ENCODE measurements around the gene FRMD3. TPM values are rescaled to one million over a fixed set of nuclear protein-coding genes. Genes with fewer than 3 reads are reported as not detected.

Gene FRMD3
- total and polyA plus RNA-seq, 2 donors (not counting 3 experiments of a cell fraction or from before 2014, with no cell fraction given): 3.0 to 6.1 TPM

- Histone ChIP-seq H2AFZ (ENCODE audit: low read depth, low read length) (no peak overlapping the region), H3K4me2 (ENCODE audit: insufficient read depth, low read length) (peak overlapping the region; percentile 1), H3K9me1 (replicated peaks; ENCODE audit: control insufficient read depth, extremely low read depth, insufficient read depth, low read length) (no peaks in the 10 kb centered on the region), H3K9ac (replicated peaks; ENCODE audit: extremely low read depth, insufficient read depth, low read length) (no peak overlapping the region), H3K36me3 (ENCODE audit: control insufficient read depth in 2 of 2, extremely low read depth in 1 of 2, insufficient read depth in 2 of 2, low read length in 2 of 2) (no peaks in the 10 kb centered on the region), H3K27ac (ENCODE audit: insufficient read depth, low read depth, low read length) (no peak overlapping the region), H3K79me2 (ENCODE audit: control insufficient read depth, insufficient read depth, low read length) (no peaks in the 10 kb centered on the region), H4K20me1 (replicated peaks; ENCODE audit: control insufficient read depth, extremely low read depth, insufficient read depth, low read length) (no peaks in the 10 kb centered on the region), H3K9me3 (replicated peaks; ENCODE audit: control insufficient read depth, insufficient read depth, low read length) (no peaks in the 10 kb centered on the region), H3K4me3 (replicated peaks in 1 of 3; ENCODE audit: insufficient read depth in 1 of 3, low read depth in 1 of 3, low read length in 3 of 3) (no peak overlapping the region), H3K4me1 (ENCODE audit: control insufficient read depth, extremely low read depth, insufficient read depth, low read length) (peaks cover 62% of the 10 kb centered on the region), H3K27me3 (ENCODE audit: control insufficient read depth in 2 of 2, insufficient read depth in 2 of 2, low read length in 2 of 2) (no peaks in the 10 kb centered on the region)
- CTCF ChIA-PET: interaction anchor here (0.6 kb wide), 1 partner anchor 275 kb away, joined by 4 read pairs; no protein-coding TSS in a partner anchor
- intact Hi-C loops (cut with micrococcal nuclease) (no loop called here), dilution Hi-C loops (cut with MboI; ENCODE audit: extremely low pct_ligation_motif_present, low sequenced_read_pairs) (no loop called here)
- peak; percentile 51 for DNase-seq (ENCODE audit: low read depth, low spot score)
- POLR2A ChIA-PET: no interaction called here
- BruUV-seq (replicated peaks): no TSS peak
- FAIRE-seq: peak; percentile 46
- TF ChIP-seq EZH2 (IDR thresholded peaks at IDR 0.05; ENCODE audit: borderline replicate concordance, low read depth, low read length, severe bottlenecking): no peak
- TF ChIP-seq MYC (IDR thresholded peaks at IDR 0.05; ENCODE audit: low read depth, low read length): no peak
- TF ChIP-seq JUN (IDR thresholded peaks at IDR 0.05; ENCODE audit: borderline replicate concordance, insufficient read depth, insufficient read length, low read depth): no peak
- TF ChIP-seq, protein P1, sequence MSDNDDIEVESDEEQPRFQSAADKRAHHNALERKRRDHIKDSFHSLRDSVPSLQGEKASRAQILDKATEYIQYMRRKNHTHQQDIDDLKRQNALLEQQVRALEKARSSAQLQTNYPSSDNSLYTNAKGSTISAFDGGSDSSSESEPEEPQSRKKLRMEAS (IDR thresholded peaks at IDR 0.05; ENCODE audit: insufficient read depth, insufficient read length): no peak
- TF ChIP-seq, protein P2, sequence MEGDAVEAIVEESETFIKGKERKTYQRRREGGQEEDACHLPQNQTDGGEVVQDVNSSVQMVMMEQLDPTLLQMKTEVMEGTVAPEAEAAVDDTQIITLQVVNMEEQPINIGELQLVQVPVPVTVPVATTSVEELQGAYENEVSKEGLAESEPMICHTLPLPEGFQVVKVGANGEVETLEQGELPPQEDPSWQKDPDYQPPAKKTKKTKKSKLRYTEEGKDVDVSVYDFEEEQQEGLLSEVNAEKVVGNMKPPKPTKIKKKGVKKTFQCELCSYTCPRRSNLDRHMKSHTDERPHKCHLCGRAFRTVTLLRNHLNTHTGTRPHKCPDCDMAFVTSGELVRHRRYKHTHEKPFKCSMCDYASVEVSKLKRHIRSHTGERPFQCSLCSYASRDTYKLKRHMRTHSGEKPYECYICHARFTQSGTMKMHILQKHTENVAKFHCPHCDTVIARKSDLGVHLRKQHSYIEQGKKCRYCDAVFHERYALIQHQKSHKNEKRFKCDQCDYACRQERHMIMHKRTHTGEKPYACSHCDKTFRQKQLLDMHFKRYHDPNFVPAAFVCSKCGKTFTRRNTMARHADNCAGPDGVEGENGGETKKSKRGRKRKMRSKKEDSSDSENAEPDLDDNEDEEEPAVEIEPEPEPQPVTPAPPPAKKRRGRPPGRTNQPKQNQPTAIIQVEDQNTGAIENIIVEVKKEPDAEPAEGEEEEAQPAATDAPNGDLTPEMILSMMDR (IDR thresholded peaks at IDR 0.05; ENCODE audit: extremely low read depth in 1 of 2, insufficient read depth in 1 of 2, low read depth in 1 of 2, low read length in 2 of 2): no peak
- no peak for TF ChIP-seq POLR2A (IDR thresholded peaks at IDR 0.05; ENCODE audit: low read depth, low read length)
- no peak for TF ChIP-seq GATA2 (IDR thresholded peaks at IDR 0.05; ENCODE audit: insufficient read depth, insufficient read length, low read depth, low read length)
- no peak for TF ChIP-seq POLR2AphosphoS5 (IDR thresholded peaks at IDR 0.05; ENCODE audit: insufficient read depth, low read depth, low read length)
- no peak for TF ChIP-seq FOS (IDR thresholded peaks at IDR 0.05; ENCODE audit: borderline replicate concordance, insufficient read depth, low read length)
Measured at GRCh38 chr9:83270116-83270515, 268.1 kb downstream of the FRMD3 start.

Measured in endothelial cell of umbilical vein (primary cell).